Activated T-cell treated with anti-CD3 and anti-CD28 coated beads for 24 hours (primary cell): ENCODE data around the gene MZT2B.
A peak's percentile ranks its signal among the peaks of the same experiment; 100 is the strongest.
"Not testable (repeated sequence)": the region's sequence is repeated elsewhere in the genome, so short reads cannot be mapped to it uniquely, and the experiment has no call there.

Experiments used
- DNase-seq: peaks from one replicate; pipeline ENCODE4 v3.0.0-alpha.2; 2020; ENCODE audit warnings: low read depth

MZT2B gene

GRCh38 chr2:130180404-130181324, 1.4 kb upstream of the MZT2B start:
- DNase-seq, result not testable (repeated sequence)

- peak; percentile 96 for DNase-seq
Measured at GRCh38 chr2:130181325-130181879, 660 bp upstream of the MZT2B start, which contains the start of gene SMPD4. TSS of gene SMPD4 (minus strand) at chr2:130181602. CDS start at chr2:130176592, 5,010 bp downstream.

GRCh38 chr2:130182826-130183511, 907 bp downstream of the MZT2B start:
- DNase-seq, result not testable (repeated sequence)

GRCh38 chr2:130183512-130184373, 1.7 kb downstream of the MZT2B start:
- DNase-seq, result no peak

- DNase-seq, result no peak
Measured at GRCh38 chr2:130185436-130185835, 3.4 kb downstream of the MZT2B start.

GRCh38 chr2:130185896-130186295, 3.8 kb downstream of the MZT2B start:
- no peak for DNase-seq

- DNase-seq, result no peak
Measured at GRCh38 chr2:130186391-130186790, 4.3 kb downstream of the MZT2B start.

GRCh38 chr2:130187268-130187667, 5.2 kb downstream of the MZT2B start:
- no peak for DNase-seq

GRCh38 chr2:130187859-130188792, 6.1 kb downstream of the MZT2B start:
- DNase-seq, result not testable (repeated sequence)

GRCh38 chr2:130188958-130189357, 6.9 kb downstream of the MZT2B start:
- not testable (repeated sequence) for DNase-seq

- DNase-seq, result no peak
Measured at GRCh38 chr2:130190237-130190636, 8.2 kb downstream of the MZT2B start.

GRCh38 chr2:130191319-130191718, 9.3 kb downstream of the MZT2B start:
- not testable (repeated sequence) for DNase-seq

- DNase-seq, result not testable (repeated sequence)
Measured at GRCh38 chr2:130192451-130192850, 10.4 kb downstream of the MZT2B start.

- not testable (repeated sequence) for DNase-seq
Measured at GRCh38 chr2:130193824-130194223, 11.8 kb downstream of the MZT2B start.

GRCh38 chr2:130195089-130195635, 13.1 kb downstream of the MZT2B start:
- DNase-seq, result not testable (repeated sequence)

- not testable (repeated sequence) for DNase-seq
Measured at GRCh38 chr2:130196052-130196451, 14.0 kb downstream of the MZT2B start.

GRCh38 chr2:130198343-130198742, 16.3 kb downstream of the MZT2B start, which contains the start of gene TUBA3E:
TSS of gene TUBA3E (minus strand) at chr2:130198439. CDS start at chr2:130198360, 79 bp downstream.
- DNase-seq, result no peak

GRCh38 chr2:130202518-130202917, 20.5 kb downstream of the MZT2B start:
- DNase-seq, result not testable (repeated sequence)

- not testable (repeated sequence) for DNase-seq
Measured at GRCh38 chr2:130203150-130203549, 21.1 kb downstream of the MZT2B start.

- not testable (repeated sequence) for DNase-seq
Measured at GRCh38 chr2:130207051-130207450, 25.0 kb downstream of the MZT2B start.
